Progenitor cell of endocrine pancreas (in vitro differentiated cells): Measurements from ENCODE around the gene MGAT5. TPM values are rescaled to one million over a fixed set of nuclear protein-coding genes. Genes with fewer than 3 reads are reported as not detected.

Experiments used
- DNase-seq: peaks from one replicate; pipeline ENCODE4 v3.0.0; 2021; ENCODE audit warnings: low spot score; ENCODE audit not compliant: unreplicated experiment
- H3K27ac Mint-ChIP-seq: 2 replicates; pipeline ENCODE4 v1.8.0; 2021; ENCODE audit warnings: mild to moderate bottlenecking, moderate library complexity, mixed read lengths
- H3K27me3 Mint-ChIP-seq: 2 replicates; pipeline ENCODE4 v1.8.0; 2021; ENCODE audit warnings: mixed read lengths
- H3K36me3 Mint-ChIP-seq: 2 replicates; pipeline ENCODE4 v1.8.0; 2022; ENCODE audit warnings: mixed read lengths; ENCODE audit not compliant: insufficient read depth
- H3K4me1 Mint-ChIP-seq: 2 replicates; pipeline ENCODE4 v1.8.0; 2021; ENCODE audit warnings: low read depth, mixed read lengths
- H3K4me3 Mint-ChIP-seq: 2 replicates; pipeline ENCODE4 v1.8.0; 2021; ENCODE audit warnings: low read depth, mild to moderate bottlenecking, moderate library complexity, mixed read lengths
- H3K9me3 Mint-ChIP-seq: 2 replicates; pipeline ENCODE4 v1.8.0; 2021; ENCODE audit warnings: low read depth, mixed read lengths
- CTCF ChIP-seq: fragments of 200-600 bp; sonication (generic); IDR thresholded peaks from one replicate; pipeline ENCODE4 v1.5.0; 2021; ENCODE audit warnings: antibody characterized with exemption, mild to moderate bottlenecking; ENCODE audit not compliant: unreplicated experiment
- total RNA-seq: library from RNA; stranded (reverse); gene quantifications from 2 replicates; pipeline ENCODE4 v1.2.1, GENCODE V29; 2021

The MGAT5 gene
- total RNA-seq, 1 donor from 2014 or later, result 110 TPM

DNA sequence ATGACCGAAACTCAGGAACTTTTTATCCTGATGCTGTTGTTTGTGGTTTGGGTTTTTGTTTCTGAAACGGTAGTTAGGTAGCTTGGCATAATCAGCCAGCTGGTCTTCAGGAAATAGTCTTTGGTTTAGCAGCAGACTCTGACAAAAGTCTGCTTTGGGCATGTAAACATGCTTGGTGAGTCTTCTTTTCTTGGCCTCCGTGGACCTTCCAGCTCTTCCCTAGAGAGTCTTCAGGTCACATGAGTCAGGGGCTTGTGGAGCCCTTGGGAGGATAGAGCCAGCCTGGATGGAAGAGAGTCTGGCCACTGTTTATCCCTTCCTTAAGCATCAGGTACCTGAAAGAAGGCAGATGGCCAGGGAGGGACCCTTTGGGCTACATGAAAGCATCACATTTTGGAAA is 154.5 kb downstream of the MGAT5 start:
- Mint-ChIP-seq H3K4me3 (no peak overlapping the region), H3K36me3 (peaks cover 14% of the 10 kb centered on the region), H3K27me3 (no peaks in the 10 kb centered on the region), H3K4me1 (peaks cover 35% of the 10 kb centered on the region), H3K9me3 (no peaks in the 10 kb centered on the region), H3K27ac (no peak overlapping the region)
- no peak for TF ChIP-seq CTCF
- no peak for DNase-seq

- TF ChIP-seq CTCF, result no peak
- H3K4me3 Mint-ChIP-seq, result no peak overlapping the region
- no peak for DNase-seq
- no peaks in the 10 kb centered on the region for H3K27me3 Mint-ChIP-seq
- H3K36me3 Mint-ChIP-seq, result peaks cover 12% of the 10 kb centered on the region
- peaks cover 39% of the 10 kb centered on the region for H3K4me1 Mint-ChIP-seq
- H3K9me3 Mint-ChIP-seq, result no peaks in the 10 kb centered on the region
- no peak overlapping the region for H3K27ac Mint-ChIP-seq
Measured at GRCh38 chr2:134408791-134409190, 154.9 kb downstream of the MGAT5 start.

DNA sequence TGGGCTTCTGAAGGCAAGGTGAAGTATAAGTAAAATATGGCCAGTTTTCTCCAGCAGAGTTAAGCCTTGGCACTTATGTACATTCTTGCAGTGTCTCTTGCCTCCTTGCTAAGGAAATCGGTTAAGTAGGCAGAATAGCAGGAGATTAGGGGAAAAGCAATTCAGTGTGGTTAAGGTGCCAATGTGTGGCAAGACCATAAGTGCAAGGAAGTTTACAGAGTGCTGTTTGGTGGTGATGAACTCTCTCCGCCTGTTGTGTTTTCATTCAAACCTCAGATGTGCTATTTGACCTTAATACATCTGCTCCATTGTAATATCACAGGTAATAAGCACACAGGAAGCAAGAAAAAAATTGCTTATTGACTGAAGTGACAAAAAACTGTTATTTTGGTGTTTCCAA is 156.1 kb downstream of the MGAT5 start:
- no peak for TF ChIP-seq CTCF
- Mint-ChIP-seq H3K9me3 (no peaks in the 10 kb centered on the region), H3K27me3 (no peaks in the 10 kb centered on the region), H3K4me3 (no peak overlapping the region), H3K36me3 (peaks cover 4% of the 10 kb centered on the region), H3K4me1 (peaks cover 50% of the 10 kb centered on the region), H3K27ac (peak overlapping the region; percentile 46)
- no peak for DNase-seq

DNA sequence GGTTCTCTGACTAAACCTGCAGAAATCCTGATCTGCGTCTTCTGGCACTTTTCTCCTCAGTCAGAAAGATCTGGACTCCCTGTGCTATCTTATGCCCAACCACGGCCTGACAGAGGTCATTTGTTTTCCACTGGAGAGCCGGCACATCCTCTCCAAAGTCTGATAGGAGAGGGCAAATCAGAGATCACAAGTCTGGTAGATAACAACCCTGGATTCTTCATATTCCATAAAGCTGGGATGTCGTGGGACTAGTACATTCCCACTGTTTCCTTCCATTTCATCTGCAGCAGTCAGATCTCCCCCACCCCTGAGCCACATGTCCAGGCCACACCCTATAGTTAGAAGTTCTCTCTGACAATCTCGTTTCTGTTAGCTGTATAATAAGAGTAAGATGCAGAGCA is 157.0 kb downstream of the MGAT5 start:
- no peak for DNase-seq
- Mint-ChIP-seq H3K36me3 (peaks cover 6% of the 10 kb centered on the region), H3K27ac (peak overlapping the region; percentile 98), H3K4me1 (peaks cover 58% of the 10 kb centered on the region), H3K4me3 (no peak overlapping the region), H3K27me3 (no peaks in the 10 kb centered on the region), H3K9me3 (no peaks in the 10 kb centered on the region)
- TF ChIP-seq CTCF, result no peak

- H3K27me3 Mint-ChIP-seq, result no peaks in the 10 kb centered on the region
- no peak for DNase-seq
- TF ChIP-seq CTCF, result no peak
- no peaks in the 10 kb centered on the region for H3K9me3 Mint-ChIP-seq
- H3K4me3 Mint-ChIP-seq, result peak overlapping the region; percentile 74
- H3K4me1 Mint-ChIP-seq, result peaks cover 63% of the 10 kb centered on the region
- H3K27ac Mint-ChIP-seq, result peak overlapping the region; percentile 98
- peaks cover 6% of the 10 kb centered on the region for H3K36me3 Mint-ChIP-seq
Measured at GRCh38 chr2:134411279-134411827, 157.5 kb downstream of the MGAT5 start.
